H1 (cell line): ENCODE results near the gene PRDM15. TPM values are rescaled to one million over a fixed set of nuclear protein-coding genes. Genes with fewer than 3 reads are reported as not detected.
A peak's percentile ranks its signal among the peaks of the same experiment; 100 is the strongest.

Experiments
- CTCF ChIA-PET: fragments of 300-600 bp; sonication (Branson Sonifier 250); formaldehyde crosslinking; loops from one replicate; lab custom pipeline; 2021; ENCODE audit not compliant: partially characterized antibody; lab: Charles Lee
- POLR2A ChIA-PET: fragments of 300-600 bp; sonication (Branson Sonifier 250); formaldehyde crosslinking; loops from one replicate; lab custom pipeline; 2021; ENCODE audit warnings: inconsistent platforms; ENCODE audit not compliant: partially characterized antibody; lab: Charles Lee
- DNase-seq, 2 experiments: peaks; one replicate each; pipeline versions ENCODE4 v3.0.0 to v3.0.0-alpha.2; 2010 to 2022; ENCODE audit warnings: low spot score in 2 of 2, low read depth in 1 of 2, mixed read lengths in 1 of 2
- FAIRE-seq: peaks from 2 replicates; lab custom pipeline; 2011; peaks lifted over from hg19 to GRCh38; lab: Jason Lieb, UNC
- H2AFZ ChIP-seq: 2 replicates; pipeline ENCODE4 v1.8.1; 2012; ENCODE audit warnings: low read length, inconsistent platforms
- H2AK5ac ChIP-seq: 2 replicates; pipeline ENCODE4 v1.6.1; 2013; ENCODE audit warnings: low read depth, low read length
- H2BK120ac ChIP-seq: replicated peaks from 2 replicates; pipeline ENCODE3; 2013; ENCODE audit warnings: low read depth, low read length, inconsistent platforms
- H2BK12ac ChIP-seq: 2 replicates; pipeline ENCODE4 v1.6.1; 2013; ENCODE audit warnings: low read depth, low read length
- H2BK15ac ChIP-seq: 2 replicates; pipeline ENCODE4 v1.6.1; 2013; ENCODE audit warnings: low read length
- H2BK20ac ChIP-seq: 2 replicates; pipeline ENCODE4 v1.6.1; 2013; ENCODE audit warnings: low read length
- H2BK5ac ChIP-seq: 2 replicates; pipeline ENCODE4 v1.6.1; 2013; ENCODE audit warnings: low read depth, low read length
- H3K14ac ChIP-seq: 2 replicates; pipeline ENCODE4 v1.6.1; 2013; ENCODE audit warnings: inconsistent platforms; ENCODE audit not compliant: insufficient read length
- H3K18ac ChIP-seq: 2 replicates; pipeline ENCODE4 v1.6.1; 2013; ENCODE audit warnings: low read length; ENCODE audit errors: extremely low read depth
- H3K23ac ChIP-seq: 2 replicates; pipeline ENCODE4 v1.6.1; 2013; ENCODE audit warnings: inconsistent platforms; ENCODE audit not compliant: insufficient read length
- H3K23me2 ChIP-seq: 2 replicates; pipeline ENCODE4 v1.6.1; 2013; ENCODE audit warnings: low read depth, low read length
- H3K27ac ChIP-seq: 2 replicates; pipeline ENCODE4 v1.6.1; 2011; ENCODE audit warnings: low read depth, low read length, inconsistent platforms
- H3K27me3 ChIP-seq, 4 experiments: replicated peaks in 1 of 4; 1 replicate in 1 of 4; 2 replicates in 3 of 4; pipeline versions ENCODE4 v1.6.1 to v1.8.1; 2011 to 2013; ENCODE audit warnings: low read length in 3 of 4, mild to moderate bottlenecking in 3 of 4, inconsistent platforms in 2 of 4, mixed read lengths in 2 of 4, moderate library complexity in 1 of 4; ENCODE audit not compliant: control insufficient read depth in 3 of 4, insufficient read depth in 3 of 4; ENCODE audit errors: extremely low read depth in 1 of 4
- H3K36me3 ChIP-seq, 4 experiments: 2 replicates each; pipeline versions ENCODE4 v1.6.1 to v1.8.1; 2011 to 2013; ENCODE audit warnings: mild to moderate bottlenecking in 4 of 4, low read length in 3 of 4, moderate library complexity in 2 of 4, control low read depth in 1 of 4, inconsistent platforms in 1 of 4; ENCODE audit not compliant: insufficient read depth in 4 of 4, control insufficient read depth in 2 of 4
- H3K4ac ChIP-seq: replicated peaks from 2 replicates; pipeline ENCODE3; 2013; ENCODE audit warnings: low read length, low read depth, mixed read lengths, inconsistent platforms; ENCODE audit not compliant: insufficient read length
- H3K4me1 ChIP-seq, 4 experiments: replicated peaks in 1 of 4; 1 replicate in 1 of 4; 2 replicates in 3 of 4; pipeline versions ENCODE4 v1.6.1 to v1.8.1; 2011 to 2013; ENCODE audit warnings: low read length in 3 of 4, inconsistent platforms in 2 of 4, mixed read lengths in 1 of 4; ENCODE audit not compliant: insufficient read depth in 4 of 4, control insufficient read depth in 3 of 4
- H3K4me2 ChIP-seq, 2 experiments: 2 replicates each; pipeline versions ENCODE4 v1.6.1 to v1.8.1; 2011 to 2013; ENCODE audit warnings: low read depth in 2 of 2, low read length in 2 of 2, control low read depth in 1 of 2, inconsistent platforms in 1 of 2, mild to moderate bottlenecking in 1 of 2; ENCODE audit not compliant: insufficient read depth in 1 of 2
- H3K4me3 ChIP-seq, 4 experiments: fragments of 200-600, 300-600 bp in 1 of 4; sonication (generic), shearing (Covaris generic), sonication (Bioruptor Twin) in 1 of 4; 2 replicates each; pipeline versions ENCODE4 v1.5.1 to v1.8.1; 2011 to 2016; ENCODE audit warnings: low read length in 4 of 4, low read depth in 3 of 4, control low read depth in 2 of 4, inconsistent platforms in 2 of 4, mild to moderate bottlenecking in 2 of 4, mixed read lengths in 1 of 4, moderate library complexity in 1 of 4; ENCODE audit not compliant: insufficient read depth in 2 of 4; ENCODE audit errors: extremely low read depth in 1 of 4
- H3K56ac ChIP-seq: replicated peaks from 2 replicates; pipeline ENCODE3; 2013; ENCODE audit warnings: low read depth, mild to moderate bottlenecking, mixed read lengths, low read length, inconsistent platforms; ENCODE audit not compliant: insufficient read length
- H3K79me1 ChIP-seq: 2 replicates; pipeline ENCODE4 v1.6.1; 2013; ENCODE audit warnings: low read depth, low read length, control low read depth
- H3K79me2 ChIP-seq, 2 experiments: 2 replicates each; pipeline versions ENCODE4 v1.6.1 to v1.8.1; 2012 to 2013; ENCODE audit warnings: low read length in 2 of 2, mild to moderate bottlenecking in 2 of 2, inconsistent platforms in 1 of 2; ENCODE audit not compliant: insufficient read depth in 2 of 2, control insufficient read depth in 1 of 2
- H3K9ac ChIP-seq, 4 experiments: replicated peaks in 1 of 4; 1 replicate in 1 of 4; 2 replicates in 3 of 4; pipeline versions ENCODE4 v1.6.1 to v1.8.1; 2011 to 2013; ENCODE audit warnings: low read depth in 3 of 4, low read length in 3 of 4, control low read depth in 2 of 4, mild to moderate bottlenecking in 2 of 4, moderate library complexity in 2 of 4, inconsistent platforms in 1 of 4; ENCODE audit errors: extremely low read depth in 1 of 4
- H3K9me3 ChIP-seq, 2 experiments: 2 replicates each; pipeline versions ENCODE4 v1.6.1 to v1.8.1; 2012 to 2013; ENCODE audit warnings: mild to moderate bottlenecking in 2 of 2, moderate library complexity in 2 of 2, control low read depth in 1 of 2, inconsistent platforms in 1 of 2, low read depth in 1 of 2, low read length in 1 of 2, mixed read lengths in 1 of 2; ENCODE audit not compliant: insufficient read depth in 2 of 2
- H4K20me1 ChIP-seq, 2 experiments: replicated peaks in 1 of 2; 2 replicates each; pipeline versions ENCODE3 to v1.8.1; 2011 to 2013; ENCODE audit warnings: inconsistent platforms in 2 of 2, low read length in 2 of 2, mild to moderate bottlenecking in 1 of 2; ENCODE audit not compliant: insufficient read depth in 2 of 2, control insufficient read depth in 1 of 2
- H4K5ac ChIP-seq: 2 replicates; pipeline ENCODE4 v1.6.1; 2013; ENCODE audit warnings: low read length, low read depth, mixed read lengths, inconsistent platforms; ENCODE audit not compliant: insufficient read length
- H4K8ac ChIP-seq: 2 replicates; pipeline ENCODE4 v1.8.0; 2013; ENCODE audit warnings: mild to moderate bottlenecking, moderate library complexity, low read length, inconsistent platforms; ENCODE audit not compliant: insufficient read depth; ENCODE audit errors: extremely low read depth
- H4K91ac ChIP-seq: replicated peaks from 2 replicates; pipeline ENCODE3; 2013; ENCODE audit warnings: low read length, mixed read lengths, inconsistent platforms; ENCODE audit not compliant: insufficient read length
- CBX5 ChIP-seq: fragments of 300-800, 300-1000 bp; sonication (generic); IDR thresholded peaks from 2 replicates; pipeline ENCODE4 v1.7.1; 2016; ENCODE audit warnings: antibody characterized with exemption, low read length, low read depth
- POU5F1 ChIP-seq: IDR thresholded peaks from 2 replicates; pipeline ENCODE4 v1.6.1; 2011; ENCODE audit warnings: low read depth, mild to moderate bottlenecking, low read length, moderate library complexity
- RFX5 ChIP-seq: IDR thresholded peaks from 2 replicates; pipeline ENCODE4 v1.6.1; 2011; ENCODE audit warnings: low read depth, low read length, improper control_type of control experiment, borderline replicate concordance
- RXRA ChIP-seq: IDR thresholded peaks from 2 replicates; pipeline ENCODE4 v1.6.1; 2011; ENCODE audit warnings: low read depth, mild to moderate bottlenecking, low read length, moderate library complexity; ENCODE audit not compliant: insufficient read depth
- SIX5 ChIP-seq: IDR thresholded peaks from 2 replicates; pipeline ENCODE4 v1.6.1; 2011; ENCODE audit warnings: mild to moderate bottlenecking, low read depth, low read length
- WGBS, 2 experiments: shearing (Covaris generic) in 1 of 2; methylation state at CpG; one replicate each; pipeline versions ENCODE4 v1.1.6 to v1.1.7; 2013 to 2015; ENCODE audit warnings: low lambda C conversion rate in 2 of 2, mixed read lengths in 2 of 2, inconsistent platforms in 1 of 2, low coverage in 1 of 2, missing lambda C conversion rate in 1 of 2; ENCODE audit not compliant: insufficient replicate concordance in 2 of 2, insufficient coverage in 1 of 2, insufficient read length in 1 of 2; ENCODE audit errors: extremely low coverage in 1 of 2, missing lambda C conversion rate in 1 of 2; 5-methylcytosine and 5-hydroxymethylcytosine counted together
- polyA plus RNA-seq, 7 experiments: library from polyadenylated mRNA; depleted of rRNA in 3 of 7; stranded (reverse) in 5 of 7; unstranded in 2 of 7; fragments of >200 nt in 5 of 7; fragments of 200-250 nt in 2 of 7; gene quantifications; 1 replicate in 5 of 7; 2 replicates in 1 of 7; 4 replicates in 1 of 7; pipeline versions ENCODE4 v1.2.1 to v1.2.3, GENCODE V29; 2011 to 2013; ENCODE audit warnings: missing spikeins in 2 of 7, mixed read lengths in 2 of 7
- total RNA-seq: library from RNA; stranded (reverse); fragmentation: NEBNext Ultra II Directional; extraction: Animal tissue kit (Norgen Biotek cat#: 25700); gene quantifications from 2 replicates; pipeline ENCODE4 v1.2.1, GENCODE V29; 2021

The PRDM15 gene
- total and polyA plus RNA-seq, 2 of the 8 experiments (the other 6 are each of a cell fraction or from before 2014, with no cell fraction given): 9.7 to 10.5 TPM

- H4K20me1 ChIP-seq: peaks cover 2 to 11% of the 10 kb centered on the region in 2 experiments
- H3K27ac ChIP-seq: no peak overlapping the region
- H3K23ac ChIP-seq: no peak overlapping the region
- CTCF ChIA-PET: interaction anchor here (1.1 kb wide), 1 partner anchor 12 kb away, joined by 5 read pairs; no protein-coding TSS in a partner anchor
- peak overlapping the region; percentile 68; the same call in 1 of the 2 replicates for H4K8ac ChIP-seq
- no peak overlapping the region for H4K5ac ChIP-seq
- no peak overlapping the region for H2AK5ac ChIP-seq
- peaks cover 4 to 10% (median 7%) of the 10 kb centered on the region in 4 experiments; a peak in 6 of 8 replicates for H3K36me3 ChIP-seq
- H3K18ac ChIP-seq: no peak overlapping the region
- H3K14ac ChIP-seq: no peak overlapping the region
- no peak overlapping the region for H3K4me3 ChIP-seq
- peaks cover 14% of the 10 kb centered on the region; the same call in 1 of the 2 replicates for H3K23me2 ChIP-seq
- TF ChIP-seq RFX5 (no peak), POU5F1 (no peak), SIX5 (no peak), CBX5 (no peak), RXRA (no peak)
- no peak for DNase-seq
- H3K9me3 ChIP-seq: no peaks in the 10 kb centered on the region
- H2BK5ac ChIP-seq: no peak overlapping the region
- no peak for FAIRE-seq
- no peak overlapping the region for H3K4ac ChIP-seq
- no peak overlapping the region for H3K56ac ChIP-seq
- no peak overlapping the region for H2BK12ac ChIP-seq
- no peaks in the 10 kb centered on the region; the same call in 1 of the 2 replicates for H3K79me1 ChIP-seq
- no peak overlapping the region for H3K4me2 ChIP-seq
- no peak overlapping the region for H4K91ac ChIP-seq
- no peak overlapping the region for H2BK20ac ChIP-seq
- no peak overlapping the region for H2BK120ac ChIP-seq
- H2AFZ ChIP-seq: no peak overlapping the region
- H3K79me2 ChIP-seq: no peaks in the 10 kb centered on the region
- POLR2A ChIA-PET: no interaction called here
- no peaks in the 10 kb centered on the region for H3K4me1 ChIP-seq
- no peaks in the 10 kb centered on the region for H3K27me3 ChIP-seq
- H3K9ac ChIP-seq: no peak overlapping the region
- no peak overlapping the region for H2BK15ac ChIP-seq
- WGBS, 2 experiments: 92% methylated on average over 10 of the region's 10 CpGs; no CpG with 5 or more reads in 1 of the 2 experiments
These were observed 74.8 kb downstream of the PRDM15 start for GRCh38 chr21:41804381-41804780.
